Cardiac muscle cell (in vitro differentiated cells and primary cell): ENCODE measurements around the gene MACC1. TPM values are rescaled to one million over a fixed set of nuclear protein-coding genes. Genes with fewer than 3 reads are reported as not detected.

ENCODE experiments used
- DNase-seq, 2 donors: peaks; one replicate each; pipeline versions ENCODE4 v3.0.0 to v3.0.0-alpha.2; 2010 to 2017; ENCODE audit warnings: low read depth in 1 of 2, low spot score in 1 of 2
- H3K27ac ChIP-seq: fragments of 200-600 bp; sonication (generic); 2 replicates; pipeline ENCODE4 v1.5.1; 2016
- H3K27me3 ChIP-seq: fragments of 200-600 bp; sonication (generic); 2 replicates; pipeline ENCODE4 v1.6.0; 2016; ENCODE audit warnings: control low read depth
- H3K36me3 ChIP-seq: fragments of 200-600 bp; sonication (generic); 2 replicates; pipeline ENCODE4 v1.5.1; 2016; ENCODE audit warnings: control low read depth
- H3K4me1 ChIP-seq: fragments of 200-600 bp; sonication (generic); 2 replicates; pipeline ENCODE4 v1.8.1; 2017; ENCODE audit warnings: low read depth, mild to moderate bottlenecking, mixed run types
- H3K4me3 ChIP-seq: fragments of 200-600 bp; sonication (generic); 2 replicates; pipeline ENCODE4 v1.5.1; 2016; ENCODE audit warnings: mild to moderate bottlenecking
- H3K9me3 ChIP-seq: fragments of 200-600 bp; sonication (generic); 2 replicates; pipeline ENCODE4 v1.5.1; 2017; ENCODE audit warnings: low read depth, mild to moderate bottlenecking, control low read depth
- polyA plus RNA-seq: library from polyadenylated mRNA; unstranded; fragments of >200 nt; fragmentation: Nextera tagmentation; extraction: Ambion mirVana; gene quantifications from 2 replicates; pipeline ENCODE4 v1.2.1, GENCODE V29; 2016
- total RNA-seq: library from RNA; depleted of rRNA; stranded (reverse); fragments of >200 nt; gene quantifications from 2 replicates; pipeline ENCODE4 v1.2.3, GENCODE V29; 2016
- TF ChIP-seq, protein P1 (sequence below): IDR thresholded peaks from 2 replicates; pipeline ENCODE4 v1.5.1; 2012; ENCODE audit warnings: low read depth, mild to moderate bottlenecking, low read length

Gene MACC1
- total and polyA plus RNA-seq, 2 experiments from 2014 or later: 0.06 TPM; not detected in 1

DNA sequence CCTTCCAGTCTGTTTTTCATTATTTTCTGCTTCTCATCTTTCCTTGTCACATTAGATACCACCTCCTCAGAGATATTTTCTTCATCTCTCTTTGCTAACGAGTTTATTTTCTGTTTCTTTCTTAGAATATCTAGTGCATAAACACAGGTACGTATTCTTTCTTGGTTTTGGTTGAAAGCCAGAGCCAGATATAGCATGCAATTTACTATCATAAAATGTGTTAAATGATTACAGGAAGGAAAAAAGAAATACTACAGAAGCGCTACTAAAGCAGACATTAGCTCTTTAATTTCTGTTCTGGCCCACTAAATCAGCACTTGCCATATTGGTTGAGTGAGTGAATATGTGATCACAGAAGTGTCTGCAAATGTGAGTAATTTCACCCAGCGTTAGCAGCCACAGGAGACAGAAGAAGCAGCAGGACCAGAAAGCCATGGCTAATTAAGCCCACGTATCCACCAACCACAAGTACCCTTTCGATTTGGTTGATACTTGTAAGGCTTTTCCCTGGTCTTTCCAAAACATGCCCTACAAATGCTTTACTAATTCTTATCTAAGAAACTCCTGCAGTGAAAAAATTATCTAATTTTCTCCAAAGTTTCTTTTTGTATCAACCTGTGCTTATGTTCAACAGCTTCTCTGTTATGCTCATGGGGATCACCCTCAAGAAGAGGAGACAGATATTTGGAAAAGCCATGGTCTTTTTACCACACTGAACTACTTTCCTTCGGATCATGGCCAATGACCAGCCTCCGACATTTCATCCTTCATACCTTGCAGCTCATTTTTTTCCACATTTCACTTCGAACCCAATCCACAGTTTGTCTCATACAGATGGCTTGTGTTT lies 23.1 kb upstream of the MACC1 start:
- Histone ChIP-seq H3K27me3 (no peaks in the 10 kb centered on the region), H3K27ac (no peak overlapping the region), H3K4me1 (no peaks in the 10 kb centered on the region), H3K36me3 (no peaks in the 10 kb centered on the region), H3K9me3 (no peaks in the 10 kb centered on the region), H3K4me3 (no peak overlapping the region)
- DNase-seq: no peak
- TF ChIP-seq, protein P1, sequence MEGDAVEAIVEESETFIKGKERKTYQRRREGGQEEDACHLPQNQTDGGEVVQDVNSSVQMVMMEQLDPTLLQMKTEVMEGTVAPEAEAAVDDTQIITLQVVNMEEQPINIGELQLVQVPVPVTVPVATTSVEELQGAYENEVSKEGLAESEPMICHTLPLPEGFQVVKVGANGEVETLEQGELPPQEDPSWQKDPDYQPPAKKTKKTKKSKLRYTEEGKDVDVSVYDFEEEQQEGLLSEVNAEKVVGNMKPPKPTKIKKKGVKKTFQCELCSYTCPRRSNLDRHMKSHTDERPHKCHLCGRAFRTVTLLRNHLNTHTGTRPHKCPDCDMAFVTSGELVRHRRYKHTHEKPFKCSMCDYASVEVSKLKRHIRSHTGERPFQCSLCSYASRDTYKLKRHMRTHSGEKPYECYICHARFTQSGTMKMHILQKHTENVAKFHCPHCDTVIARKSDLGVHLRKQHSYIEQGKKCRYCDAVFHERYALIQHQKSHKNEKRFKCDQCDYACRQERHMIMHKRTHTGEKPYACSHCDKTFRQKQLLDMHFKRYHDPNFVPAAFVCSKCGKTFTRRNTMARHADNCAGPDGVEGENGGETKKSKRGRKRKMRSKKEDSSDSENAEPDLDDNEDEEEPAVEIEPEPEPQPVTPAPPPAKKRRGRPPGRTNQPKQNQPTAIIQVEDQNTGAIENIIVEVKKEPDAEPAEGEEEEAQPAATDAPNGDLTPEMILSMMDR: no peak

GRCh38 chr7:20238754-20239324 lies 21.7 kb upstream of the MACC1 start:
- H3K9me3 ChIP-seq: no peaks in the 10 kb centered on the region
- no peak overlapping the region for H3K4me3 ChIP-seq
- TF ChIP-seq, protein P1: no peak
- H3K4me1 ChIP-seq: no peaks in the 10 kb centered on the region
- H3K36me3 ChIP-seq: no peaks in the 10 kb centered on the region
- no peak overlapping the region for H3K27ac ChIP-seq
- DNase-seq: peak in 1 of 2 donors; percentile 48
- no peaks in the 10 kb centered on the region for H3K27me3 ChIP-seq

- TF ChIP-seq, protein P1: no peak
- Histone ChIP-seq H3K27me3 (no peaks in the 10 kb centered on the region), H3K27ac (no peak overlapping the region), H3K4me3 (no peak overlapping the region), H3K36me3 (no peaks in the 10 kb centered on the region), H3K4me1 (no peaks in the 10 kb centered on the region), H3K9me3 (no peaks in the 10 kb centered on the region)
- no peak for DNase-seq
Observed at GRCh38 chr7:20238194-20238753, 21.1 kb upstream of the MACC1 start.

GRCh38 chr7:20237464-20238193 lies 20.4 kb upstream of the MACC1 start:
- TF ChIP-seq, protein P1: no peak
- H3K4me1 ChIP-seq: no peaks in the 10 kb centered on the region
- no peak for DNase-seq
- no peaks in the 10 kb centered on the region for H3K36me3 ChIP-seq
- no peak overlapping the region for H3K4me3 ChIP-seq
- H3K27me3 ChIP-seq: no peaks in the 10 kb centered on the region
- no peaks in the 10 kb centered on the region for H3K9me3 ChIP-seq
- H3K27ac ChIP-seq: no peak overlapping the region

- Histone ChIP-seq H3K9me3 (no peaks in the 10 kb centered on the region), H3K27ac (no peak overlapping the region), H3K4me1 (no peaks in the 10 kb centered on the region), H3K4me3 (no peak overlapping the region), H3K36me3 (no peaks in the 10 kb centered on the region), H3K27me3 (no peaks in the 10 kb centered on the region)
- TF ChIP-seq, protein P1: no peak
- DNase-seq: no peak
Observed at GRCh38 chr7:20236790-20237189, 19.6 kb upstream of the MACC1 start.
